ENCODE data around the gene SMYD3. TPM values are rescaled to one million over a fixed set of nuclear protein-coding genes. Genes with fewer than 3 reads are reported as not detected.

The SMYD3 gene
- total and polyA plus RNA-seq, 2 of the 13 experiments (the other 11 are each of a cell fraction or from before 2014, with no cell fraction given) = 27.7 to 35.8 TPM

- BruUV-seq (replicated peaks) = no TSS peak
- TF ChIP-seq ZNF282 (IDR thresholded peaks at IDR 0.05; ENCODE audit: partially characterized antibody) (no peak), IRF9 (CRISPR knock-in tag; IDR thresholded peaks at IDR 0.05; ENCODE audit: borderline replicate concordance) (no peak), RNF219 (CRISPR knock-in tag; IDR thresholded peaks at IDR 0.05) (no peak), IRF2 (CRISPR knock-in tag; IDR thresholded peaks at IDR 0.05) (no peak), ZNF709 (CRISPR knock-in tag; IDR thresholded peaks at IDR 0.05) (no peak), ZNF562 (CRISPR knock-in tag; IDR thresholded peaks at IDR 0.05; ENCODE audit: borderline replicate concordance) (no peak), ZSCAN30 (CRISPR knock-in tag; IDR thresholded peaks at IDR 0.05) (no peak)
- FAIRE-seq = no peak
- H3K27ac ChIP-seq (ENCODE audit: extremely low read length, insufficient read depth, low read length) = no peak overlapping the region
- no peak overlapping the region for H3K4me2 ChIP-seq (ENCODE audit: low read depth, low read length)
- CTCF ChIA-PET (ENCODE audit: low intra/inter-chr PET ratio, low total read pairs) = no interaction called here
- H2AFZ ChIP-seq (ENCODE audit: low read length) = no peak overlapping the region
- no peak overlapping the region for H3K4me3 ChIP-seq (replicated peaks in 1 of 3; ENCODE audit: insufficient read depth in 1 of 3, low read depth in 2 of 3, low read length in 3 of 3)
- H3K9me3 ChIP-seq (ENCODE audit: low read length) = no peaks in the 10 kb centered on the region
- no peaks in the 10 kb centered on the region for H4K20me1 ChIP-seq (ENCODE audit: insufficient read depth, low read length)
- no peaks in the 10 kb centered on the region for H3K79me2 ChIP-seq (ENCODE audit: insufficient read depth, low read length)
- intact Hi-C loops (cut with micrococcal nuclease; ENCODE audit: unreplicated experiment) = no loop called here
- in situ Hi-C loops (cut with HindIII; ENCODE audit: extremely low pct_ligation_motif_present, low pct_unique_long_range_greater_than_20kb) = no loop called here
- no peaks in the 10 kb centered on the region for H3K36me3 ChIP-seq (replicated peaks in 1 of 2; ENCODE audit: control insufficient read depth in 1 of 2, insufficient read depth in 2 of 2, low read length in 2 of 2)
- DNase-seq (ENCODE audit: low spot score) = no peak
- WGBS (ENCODE audit: low lambda C conversion rate) = 97% methylated on average over 3 of the region's 3 CpGs
- ATAC-seq = no peak
- POLR2A ChIA-PET = no interaction called here
- no peak overlapping the region for H3K9ac ChIP-seq (ENCODE audit: insufficient read depth, low read depth, low read length)
- no peaks in the 10 kb centered on the region for H3K27me3 ChIP-seq (ENCODE audit: control insufficient read depth in 1 of 2, insufficient read depth in 2 of 2, low read length in 2 of 2)
- peaks cover 20% of the 10 kb centered on the region for H3K4me1 ChIP-seq (ENCODE audit: insufficient read depth, low read length)
Observed at GRCh38 chr1:245965398-245965797, 541.7 kb downstream of the SMYD3 start.
